H9 (cell line): Measurements from ENCODE around the gene IGFBP5. TPM values are rescaled to one million over a fixed set of nuclear protein-coding genes. Genes with fewer than 3 reads are reported as not detected.

ENCODE experiments used
- DNase-seq: peaks from one replicate; pipeline ENCODE4 v3.0.0-alpha.2; 2017
- H2AFZ ChIP-seq: one replicate; pipeline ENCODE4 v1.6.1; 2013; ENCODE audit warnings: mild to moderate bottlenecking, low read length, control low read depth, moderate library complexity
- H2AK5ac ChIP-seq: 2 replicates; pipeline ENCODE4 v1.6.1; 2013; ENCODE audit warnings: low read length, control low read depth, mixed read lengths; ENCODE audit not compliant: insufficient read length
- H2BK120ac ChIP-seq: one replicate; pipeline ENCODE4 v1.6.1; 2013; ENCODE audit warnings: low read depth, mild to moderate bottlenecking, low read length, control low read depth, inconsistent platforms; ENCODE audit not compliant: poor library complexity, severe bottlenecking
- H2BK12ac ChIP-seq: 2 replicates; pipeline ENCODE4 v1.6.1; 2013; ENCODE audit warnings: low read length, control low read depth, mixed read lengths, low read depth; ENCODE audit not compliant: insufficient read length
- H2BK15ac ChIP-seq: 2 replicates; pipeline ENCODE4 v1.6.1; 2013; ENCODE audit warnings: low read depth, low read length, control low read depth
- H2BK20ac ChIP-seq: one replicate; pipeline ENCODE4 v1.6.1; 2013; ENCODE audit warnings: low read depth, mild to moderate bottlenecking, low read length, control low read depth, inconsistent platforms; ENCODE audit not compliant: poor library complexity, severe bottlenecking
- H2BK5ac ChIP-seq: 2 replicates; pipeline ENCODE4 v1.6.1; 2013; ENCODE audit warnings: low read length, control low read depth, mixed read lengths; ENCODE audit not compliant: insufficient read length
- H3K14ac ChIP-seq: 2 replicates; pipeline ENCODE4 v1.6.1; 2013; ENCODE audit warnings: low read length, control low read depth; ENCODE audit not compliant: insufficient read depth
- H3K18ac ChIP-seq: 2 replicates; pipeline ENCODE4 v1.6.1; 2013; ENCODE audit warnings: low read depth, mild to moderate bottlenecking, mixed read lengths, low read length, control low read depth; ENCODE audit not compliant: insufficient read length
- H3K23ac ChIP-seq: 2 replicates; pipeline ENCODE4 v1.6.1; 2013; ENCODE audit warnings: low read length, control low read depth, mixed read lengths, low read depth; ENCODE audit not compliant: insufficient read length
- H3K23me2 ChIP-seq: 2 replicates; pipeline ENCODE4 v1.6.1; 2013; ENCODE audit warnings: low read depth, mild to moderate bottlenecking, mixed read lengths, low read length, control low read depth; ENCODE audit not compliant: insufficient read length, poor library complexity, severe bottlenecking
- H3K27ac ChIP-seq: 2 replicates; pipeline ENCODE4 v1.5.1; 2013; ENCODE audit warnings: low read length, control low read depth, mixed read lengths, low read depth; ENCODE audit not compliant: insufficient read length
- H3K27me3 ChIP-seq: 2 replicates; pipeline ENCODE4 v1.6.1; 2013; ENCODE audit warnings: low read length, control low read depth, inconsistent platforms; ENCODE audit not compliant: insufficient read depth
- H3K4ac ChIP-seq: 2 replicates; pipeline ENCODE4 v1.6.1; 2013; ENCODE audit warnings: low read depth, mild to moderate bottlenecking, control low read depth, inconsistent platforms, low read length, moderate library complexity
- H3K4me1 ChIP-seq: 2 replicates; pipeline ENCODE4 v1.6.1; 2013; ENCODE audit warnings: low read length, control low read depth, inconsistent platforms; ENCODE audit not compliant: insufficient read depth
- H3K4me2 ChIP-seq: 2 replicates; pipeline ENCODE4 v1.6.1; 2013; ENCODE audit warnings: low read length, control low read depth, mixed read lengths; ENCODE audit not compliant: insufficient read length, insufficient read depth
- H3K56ac ChIP-seq: 2 replicates; pipeline ENCODE4 v1.6.1; 2013; ENCODE audit warnings: low read depth, mild to moderate bottlenecking, mixed read lengths, low read length, control low read depth; ENCODE audit not compliant: insufficient read length
- H3K79me1 ChIP-seq: 2 replicates; pipeline ENCODE4 v1.6.1; 2013; ENCODE audit warnings: low read depth, mild to moderate bottlenecking, moderate library complexity, low read length, control low read depth, inconsistent platforms; ENCODE audit not compliant: insufficient read depth, poor library complexity, severe bottlenecking
- H3K79me2 ChIP-seq: 2 replicates; pipeline ENCODE4 v1.6.1; 2013; ENCODE audit warnings: low read length, control low read depth, inconsistent platforms; ENCODE audit not compliant: insufficient read depth
- H3K9ac ChIP-seq: 2 replicates; pipeline ENCODE4 v1.6.1; 2013; ENCODE audit warnings: low read length, control low read depth, mixed read lengths; ENCODE audit not compliant: insufficient read length; ENCODE audit errors: extremely low read depth
- H3K9me3 ChIP-seq: one replicate; pipeline ENCODE4 v1.6.1; 2013; ENCODE audit warnings: low read depth, low read length, inconsistent platforms; ENCODE audit not compliant: control insufficient read depth
- H3T11ph ChIP-seq: one replicate; pipeline ENCODE4 v1.6.1; 2013; ENCODE audit warnings: mild to moderate bottlenecking, low read length, control low read depth, inconsistent platforms
- H4K20me1 ChIP-seq: one replicate; pipeline ENCODE4 v1.6.1; 2013; ENCODE audit not compliant: control insufficient read depth, insufficient read length, insufficient read depth
- H4K5ac ChIP-seq: 2 replicates; pipeline ENCODE4 v1.6.1; 2013; ENCODE audit warnings: low read depth, mild to moderate bottlenecking, mixed read lengths, low read length, control low read depth; ENCODE audit not compliant: insufficient read length
- H4K8ac ChIP-seq: replicated peaks from 2 replicates; pipeline ENCODE4 v1.6.1; 2013; ENCODE audit warnings: low read length, control low read depth, mixed read lengths, low read depth; ENCODE audit not compliant: insufficient read length
- H4K91ac ChIP-seq: 2 replicates; pipeline ENCODE4 v1.6.1; 2013; ENCODE audit warnings: low read depth, mild to moderate bottlenecking, moderate library complexity, mixed read lengths, low read length, control low read depth; ENCODE audit not compliant: insufficient read length
- H3K27ac Mint-ChIP-seq, 3 experiments: 2 replicates in 2 of 3; 3 replicates in 1 of 3; pipeline ENCODE4 v1.8.0; 2020 to 2021; ENCODE audit warnings: mixed read lengths in 3 of 3, mild to moderate bottlenecking in 1 of 3, moderate library complexity in 1 of 3
- H3K27me3 Mint-ChIP-seq: 2 replicates; pipeline ENCODE4 v1.8.0; 2021; ENCODE audit warnings: low read depth, mild to moderate bottlenecking, moderate library complexity, mixed read lengths
- H3K36me3 Mint-ChIP-seq, 3 experiments: 2 replicates in 2 of 3; 3 replicates in 1 of 3; pipeline ENCODE4 v1.8.0; 2020 to 2021; ENCODE audit warnings: low read depth in 3 of 3, mixed read lengths in 3 of 3; ENCODE audit not compliant: insufficient read depth in 1 of 3
- H3K4me1 Mint-ChIP-seq, 2 experiments: 2 replicates each; pipeline ENCODE4 v1.8.0; 2020; ENCODE audit warnings: mixed read lengths in 2 of 2
- H3K4me3 Mint-ChIP-seq, 2 experiments: 2 replicates in 1 of 2; 3 replicates in 1 of 2; pipeline ENCODE4 v1.8.0; 2020 to 2021; ENCODE audit warnings: mild to moderate bottlenecking in 2 of 2, mixed read lengths in 2 of 2, moderate library complexity in 1 of 2
- H3K9me3 Mint-ChIP-seq, 2 experiments: 2 replicates in 1 of 2; 3 replicates in 1 of 2; pipeline ENCODE4 v1.8.0; 2020; ENCODE audit warnings: mild to moderate bottlenecking in 2 of 2, mixed read lengths in 2 of 2, moderate library complexity in 1 of 2
- WGBS: extraction: QIAGEN DNeasy Blood & Tissue Kit; methylation state at CpG from one replicate; pipeline ENCODE4 v1.1.7; 2013; ENCODE audit warnings: missing lambda C conversion rate, low lambda C conversion rate, mixed read lengths; ENCODE audit not compliant: insufficient read length; ENCODE audit errors: extremely low coverage; 5-methylcytosine and 5-hydroxymethylcytosine counted together
- total RNA-seq: library from RNA; stranded (reverse); gene quantifications from 2 replicates; pipeline ENCODE4 v1.2.1, GENCODE V29; 2021
- TF ChIP-seq, protein P1 (sequence below): fragments of 200-600 bp; sonication (generic); conservative IDR thresholded peaks from 3 replicates; pipeline ENCODE4 v1.8.0; 2021; ENCODE audit warnings: antibody characterized with exemption, mild to moderate bottlenecking

IGFBP5 gene
- total RNA-seq, 1 experiment from 2014 or later, result 0.90 TPM

- Mint-ChIP-seq H3K27ac (no peak overlapping the region), H3K27me3 (peaks cover 8% of the 10 kb centered on the region)
These were observed 17.8 kb downstream of the IGFBP5 start for GRCh38 chr2:216677439-216678097.

More at GRCh38 chr2:216677439-216678097, 17.8 kb downstream of the IGFBP5 start:
- Histone ChIP-seq H4K5ac (no peak overlapping the region), H2AFZ (no peak overlapping the region), H3K23me2 (no peaks in the 10 kb centered on the region), H3K56ac (no peak overlapping the region), H3T11ph (no peak overlapping the region), H4K8ac (no peak overlapping the region), H3K4me2 (no peak overlapping the region), H2AK5ac (no peak overlapping the region), H4K20me1 (no peaks in the 10 kb centered on the region), H2BK120ac (no peak overlapping the region), H2BK12ac (no peak overlapping the region), H3K14ac (no peak overlapping the region), H3K9ac (no peak overlapping the region), H3K4ac (no peak overlapping the region), H3K18ac (no peak overlapping the region), H3K23ac (no peak overlapping the region), H4K91ac (no peak overlapping the region), H2BK15ac (no peak overlapping the region), H3K27ac (no peak overlapping the region), H3K4me1 (peaks cover 5% of the 10 kb centered on the region; the same call in 1 of the 2 replicates), H3K79me2 (no peaks in the 10 kb centered on the region), H3K79me1 (no peaks in the 10 kb centered on the region), H3K27me3 (no peaks in the 10 kb centered on the region), H2BK20ac (no peak overlapping the region), H3K9me3 (no peaks in the 10 kb centered on the region), H2BK5ac (no peak overlapping the region)
- TF ChIP-seq, protein P1, sequence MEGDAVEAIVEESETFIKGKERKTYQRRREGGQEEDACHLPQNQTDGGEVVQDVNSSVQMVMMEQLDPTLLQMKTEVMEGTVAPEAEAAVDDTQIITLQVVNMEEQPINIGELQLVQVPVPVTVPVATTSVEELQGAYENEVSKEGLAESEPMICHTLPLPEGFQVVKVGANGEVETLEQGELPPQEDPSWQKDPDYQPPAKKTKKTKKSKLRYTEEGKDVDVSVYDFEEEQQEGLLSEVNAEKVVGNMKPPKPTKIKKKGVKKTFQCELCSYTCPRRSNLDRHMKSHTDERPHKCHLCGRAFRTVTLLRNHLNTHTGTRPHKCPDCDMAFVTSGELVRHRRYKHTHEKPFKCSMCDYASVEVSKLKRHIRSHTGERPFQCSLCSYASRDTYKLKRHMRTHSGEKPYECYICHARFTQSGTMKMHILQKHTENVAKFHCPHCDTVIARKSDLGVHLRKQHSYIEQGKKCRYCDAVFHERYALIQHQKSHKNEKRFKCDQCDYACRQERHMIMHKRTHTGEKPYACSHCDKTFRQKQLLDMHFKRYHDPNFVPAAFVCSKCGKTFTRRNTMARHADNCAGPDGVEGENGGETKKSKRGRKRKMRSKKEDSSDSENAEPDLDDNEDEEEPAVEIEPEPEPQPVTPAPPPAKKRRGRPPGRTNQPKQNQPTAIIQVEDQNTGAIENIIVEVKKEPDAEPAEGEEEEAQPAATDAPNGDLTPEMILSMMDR, result no peak
- no peak overlapping the region for H3K4me3 Mint-ChIP-seq
- no peaks in the 10 kb centered on the region for H3K36me3 Mint-ChIP-seq
- WGBS, result no CpG with 5 or more reads among the region's 9 CpGs
- peaks cover 17 to 23% of the 10 kb centered on the region in 2 experiments for H3K4me1 Mint-ChIP-seq
- no peak for DNase-seq
- no peaks in the 10 kb centered on the region for H3K9me3 Mint-ChIP-seq
